Measurements from ENCODE around the gene MCRS1. TPM values are rescaled to one million over a fixed set of nuclear protein-coding genes. Genes with fewer than 3 reads are reported as not detected.

The MCRS1 gene
- total and polyA plus RNA-seq, 10 of the 15 experiments (the other 5 are each of a cell fraction or from before 2014, with no cell fraction given) = 34.3 to 82.8 (median 57.6) TPM

GRCh38 chr12:49542592-49543160, 25.3 kb downstream of the MCRS1 start (continued):
- TF ChIP-seq GATAD2B (conservative IDR thresholded peaks at IDR 0.05; ENCODE audit: low read depth) = no peak
- TF ChIP-seq E4F1 (IDR thresholded peaks at IDR 0.05; ENCODE audit: borderline replicate concordance, partially characterized antibody) = no peak
- no peak for TF ChIP-seq IKZF1 (conservative IDR thresholded peaks at IDR 0.05)
- TF ChIP-seq MYC (IDR thresholded peaks at IDR 0.05; ENCODE audit: insufficient read depth, insufficient read length, insufficient replicate concordance, low read length, severe bottlenecking) = no peak

GRCh38 chr12:49541911-49542505, 25.9 kb downstream of the MCRS1 start:
- Histone ChIP-seq H3K79me2 (ENCODE audit: control insufficient read depth, insufficient read depth, low read length) (no peaks in the 10 kb centered on the region), H2AFZ (ENCODE audit: control insufficient read depth, low read depth, low read length) (no peak overlapping the region), H4K20me1 (ENCODE audit: control insufficient read depth, insufficient read depth) (no peaks in the 10 kb centered on the region; the same call in 1 of the 2 replicates), H3K4me3 (no peak overlapping the region), H3K27ac (ENCODE audit: control insufficient read depth, insufficient read depth) (no peak overlapping the region), H3K27me3 (replicated peaks in 1 of 2; ENCODE audit: control insufficient read depth in 2 of 2, insufficient read depth in 2 of 2, low read length in 1 of 2) (peaks cover 13 to 22% of the 10 kb centered on the region in 2 experiments), H3K4me2 (ENCODE audit: control insufficient read depth, insufficient read depth) (no peak overlapping the region), H3K9me3 (replicated peaks; ENCODE audit: control insufficient read depth, insufficient read depth, low read length) (no peaks in the 10 kb centered on the region), H3K4me1 (ENCODE audit: control insufficient read depth, insufficient read depth, low read length) (peaks cover 14% of the 10 kb centered on the region), H3K36me3 (ENCODE audit: control insufficient read depth in 2 of 2, insufficient read depth in 2 of 2, low read length in 1 of 2) (no peaks in the 10 kb centered on the region), H3K9ac (ENCODE audit: control insufficient read depth, insufficient read depth, low read length) (no peak overlapping the region)
- CTCF ChIA-PET = no interaction called here
- SMC1A ChIA-PET (ENCODE audit: uncharacterized antibody, unreplicated experiment) = interaction anchor here (0.6 kb wide), 1 partner anchor 37 kb away, joined by 3 read pairs; no protein-coding TSS in a partner anchor
- DNase-seq (ENCODE audit: low read depth, low spot score) (no peak), FAIRE-seq (no peak), ATAC-seq (no peak)
- intact Hi-C loops (cut with micrococcal nuclease; ENCODE audit: unreplicated experiment) (no loop called here), in situ Hi-C loops (cut with MboI) (no loop called here)
- no TSS peak for BruUV-seq (replicated peaks)
- RAD21 ChIA-PET (ENCODE audit: unreplicated experiment) = interaction anchor here (1.2 kb wide), 1 partner anchor 11 kb away, joined by 3 read pairs; no protein-coding TSS in a partner anchor
- WGBS (ENCODE audit: insufficient coverage, insufficient replicate concordance, low lambda C conversion rate, missing lambda C conversion rate) = 33% methylated on average over 7 of the region's 7 CpGs
- TF ChIP-seq HDAC2 (IDR thresholded peaks at IDR 0.05) (no peak), TCF7 (IDR thresholded peaks at IDR 0.05; ENCODE audit: borderline replicate concordance) (no peak), NFYB (IDR thresholded peaks at IDR 0.05; ENCODE audit: insufficient read depth, low read depth, low read length) (no peak), REST (IDR thresholded peaks at IDR 0.05; ENCODE audit: low read depth, low read length) (no peak), IKZF2 (IDR thresholded peaks at IDR 0.05) (no peak), STAT1 (conservative IDR thresholded peaks at IDR 0.05) (no peak)
- POLR2A ChIA-PET = no interaction called here

Data from GM12878 (cell line).